Islet of Langerhans (tissue), 1 donor: ENCODE measurements around the gene EIF4G3.
A peak's percentile ranks its signal among the peaks of the same experiment; 100 is the strongest.
"Not testable (repeated sequence)": the region's sequence is repeated elsewhere in the genome, so short reads cannot be mapped to it uniquely, and the experiment has no call there.

Experiments used
- FAIRE-seq: peaks from one replicate; lab custom pipeline; 2011; peaks lifted over from hg19 to GRCh38; lab: Jason Lieb, UNC

The EIF4G3 gene

DNA sequence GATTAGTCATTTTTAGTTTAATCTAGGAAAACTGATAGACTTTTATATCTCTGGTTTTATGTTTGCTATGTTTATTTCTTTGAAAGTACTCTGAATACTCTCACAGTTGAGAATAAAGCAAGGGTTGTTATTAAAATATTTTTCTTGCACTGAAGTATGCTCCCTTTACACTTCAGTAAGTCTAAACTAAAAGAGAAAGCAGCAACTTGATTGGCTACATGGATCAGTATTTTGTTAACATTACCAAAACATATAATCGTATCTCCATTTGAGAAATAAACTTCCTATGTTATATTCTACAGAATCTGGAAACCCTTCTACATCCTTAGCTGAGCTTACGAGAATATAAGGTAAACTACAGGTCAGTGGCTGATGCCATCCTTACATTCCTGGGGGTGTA lies 240.1 kb downstream of the EIF4G3 start:
- FAIRE-seq, result no peak

DNA sequence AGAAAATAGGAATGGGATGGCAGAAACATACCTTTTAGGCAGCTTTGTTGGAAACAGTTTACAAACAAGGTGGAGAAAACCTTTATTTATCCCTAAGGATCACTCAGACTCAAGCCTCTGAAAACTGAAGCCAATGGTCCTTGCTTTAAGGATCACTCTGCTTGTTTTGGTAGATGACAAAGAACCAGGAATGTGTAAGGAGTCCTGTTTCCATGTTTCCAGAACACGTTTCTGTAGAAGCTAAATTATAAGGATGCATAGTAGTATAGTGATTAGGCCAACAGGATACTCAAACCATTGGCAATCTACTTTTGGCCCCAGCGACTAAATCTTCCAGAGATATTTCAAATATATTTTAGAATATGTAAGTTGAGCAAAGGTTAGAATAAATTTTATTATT lies 240.5 kb downstream of the EIF4G3 start:
- FAIRE-seq, result no peak

DNA sequence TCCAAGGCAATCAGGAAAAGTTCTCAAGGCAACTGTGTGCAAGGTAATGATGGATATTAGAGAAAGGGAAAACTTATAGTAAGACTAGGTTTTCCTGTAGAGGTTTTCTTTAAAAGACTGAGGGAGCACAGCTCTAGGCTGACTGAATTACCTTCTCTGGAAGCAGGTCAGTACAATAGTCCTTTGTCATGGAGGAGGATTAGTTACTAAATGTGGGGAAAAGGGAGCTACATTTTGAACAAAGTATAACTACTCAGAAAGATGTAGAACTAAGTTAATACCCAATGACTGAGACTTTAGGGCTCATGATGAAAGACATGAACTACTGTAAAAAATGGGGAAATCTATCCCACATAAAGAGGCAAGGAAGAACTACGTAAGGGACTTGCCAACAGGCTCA lies 241.0 kb downstream of the EIF4G3 start:
- FAIRE-seq, result no peak

DNA sequence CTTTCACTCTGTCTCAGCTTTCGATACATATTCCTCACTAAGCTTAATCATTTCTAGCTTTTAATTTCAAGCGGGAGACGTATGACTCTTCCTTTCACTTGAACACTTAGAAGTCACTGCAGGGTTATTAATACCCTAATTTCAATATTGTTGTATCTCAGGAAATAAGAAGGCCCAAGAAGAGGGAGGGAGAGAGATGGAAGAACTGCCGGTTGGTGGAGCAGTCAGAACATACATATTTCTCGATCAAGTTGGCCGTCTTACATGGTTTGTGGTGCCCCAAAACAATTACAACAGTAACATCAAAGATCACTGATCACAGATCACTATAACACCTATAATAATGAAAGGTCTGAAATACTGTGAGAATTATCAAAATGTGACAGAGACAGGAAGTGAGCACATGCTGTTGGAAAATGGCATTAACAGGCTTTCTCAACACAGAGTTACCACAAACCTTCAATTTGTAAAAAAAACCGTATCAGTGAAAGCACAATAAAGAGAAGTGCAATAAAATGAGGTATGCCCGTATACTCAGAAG lies 244.2 kb downstream of the EIF4G3 start:
- FAIRE-seq, result no peak

DNA sequence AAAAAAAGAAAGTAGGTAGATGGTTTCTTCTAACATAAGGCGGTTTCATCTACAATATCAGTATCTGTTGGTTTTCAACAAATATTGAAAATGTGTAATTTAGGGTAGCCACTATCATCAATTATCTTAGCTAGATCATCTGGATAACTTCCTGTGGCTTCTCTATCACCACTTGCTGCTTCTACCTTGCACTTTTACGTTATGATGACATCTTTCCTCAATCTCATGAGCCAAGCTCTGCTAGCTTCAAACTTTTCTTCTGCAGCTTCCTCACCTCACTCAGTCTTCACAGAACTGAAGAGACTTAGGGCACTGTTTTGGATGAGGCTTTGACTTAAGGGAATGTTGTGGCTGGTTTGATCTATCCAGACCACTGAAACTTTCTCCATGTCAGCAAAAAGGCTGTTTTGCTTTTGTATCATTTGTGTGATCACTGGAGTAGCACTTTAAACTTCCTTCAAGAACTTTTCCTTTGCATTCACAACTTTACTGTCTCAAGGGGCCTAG lies 244.7 kb downstream of the EIF4G3 start:
- FAIRE-seq, result no peak

DNA sequence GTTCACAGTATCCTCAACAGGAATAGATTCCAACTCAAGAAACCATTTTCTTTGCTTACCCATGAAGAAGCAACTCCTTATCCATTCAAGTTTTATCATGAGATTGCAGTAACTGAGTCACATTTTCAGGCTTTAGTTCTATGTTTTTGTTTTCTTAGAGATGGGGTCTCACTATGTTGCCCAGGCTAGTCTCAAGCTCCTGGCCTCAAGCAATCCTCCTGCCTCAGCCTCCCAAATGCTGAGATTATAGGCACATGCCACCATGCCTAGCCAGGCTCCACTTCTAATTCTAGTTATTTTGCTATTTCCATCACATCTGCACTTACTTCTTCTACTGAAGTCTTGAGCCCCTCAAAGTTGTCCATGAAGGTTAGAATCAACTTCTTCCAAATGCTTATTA lies 246.3 kb downstream of the EIF4G3 start:
- no peak for FAIRE-seq

DNA sequence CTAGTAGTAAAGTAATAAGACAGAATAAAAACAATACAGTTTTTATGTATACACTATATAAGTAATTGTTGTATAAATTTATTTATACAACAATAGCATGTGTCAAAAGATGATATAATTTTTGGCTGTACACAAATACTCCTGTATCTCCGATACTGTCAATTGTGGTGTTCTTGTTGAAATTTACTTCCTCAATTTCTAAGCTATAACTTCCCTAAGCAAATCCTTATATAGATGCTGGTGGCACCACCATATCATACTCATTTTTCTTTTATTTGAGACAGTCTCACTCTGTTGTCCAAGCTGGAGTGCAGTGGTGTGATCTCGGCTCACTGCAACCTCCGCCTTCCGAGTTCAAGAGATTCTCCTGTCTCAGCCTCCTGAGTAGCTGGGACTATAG lies 248.6 kb downstream of the EIF4G3 start:
- no peak for FAIRE-seq

DNA sequence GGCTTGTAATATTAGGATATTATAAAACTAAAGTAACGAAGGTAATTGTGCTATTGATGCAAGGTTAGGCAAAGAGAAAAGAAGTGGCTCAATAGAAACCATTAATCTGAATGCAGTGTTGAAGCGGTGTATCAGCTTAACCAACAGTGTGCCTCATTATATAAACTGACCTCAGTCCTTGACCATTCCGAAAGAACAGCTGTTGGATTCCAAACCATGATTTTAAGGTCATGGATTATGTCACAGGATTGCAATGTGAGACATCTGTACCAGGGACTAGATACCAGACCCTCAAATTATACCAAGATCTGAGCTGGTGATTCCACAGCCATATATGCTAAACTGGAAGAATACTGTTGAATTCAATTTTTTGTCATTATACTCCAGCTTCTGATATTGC lies 255.4 kb downstream of the EIF4G3 start:
- FAIRE-seq, result no peak

DNA sequence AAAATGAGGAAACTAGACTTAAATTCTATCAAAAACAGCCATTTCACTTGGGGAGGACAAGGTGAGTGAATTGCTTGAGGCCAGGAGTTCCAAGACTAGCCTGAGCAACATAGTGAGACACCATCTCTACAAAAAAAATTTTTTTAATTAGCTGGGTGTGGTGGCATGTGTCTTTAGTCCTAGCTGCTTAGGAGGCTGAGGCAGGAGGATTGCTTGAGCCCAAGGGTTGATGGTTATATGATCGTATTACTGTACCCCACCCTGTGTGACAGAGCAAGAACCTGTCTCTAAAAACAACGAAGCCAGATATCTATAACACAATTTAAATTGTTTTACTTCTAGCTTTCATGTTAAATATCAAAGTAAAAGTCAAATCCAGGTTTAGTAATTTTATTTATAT lies 263.5 kb downstream of the EIF4G3 start:
- no peak for FAIRE-seq

DNA sequence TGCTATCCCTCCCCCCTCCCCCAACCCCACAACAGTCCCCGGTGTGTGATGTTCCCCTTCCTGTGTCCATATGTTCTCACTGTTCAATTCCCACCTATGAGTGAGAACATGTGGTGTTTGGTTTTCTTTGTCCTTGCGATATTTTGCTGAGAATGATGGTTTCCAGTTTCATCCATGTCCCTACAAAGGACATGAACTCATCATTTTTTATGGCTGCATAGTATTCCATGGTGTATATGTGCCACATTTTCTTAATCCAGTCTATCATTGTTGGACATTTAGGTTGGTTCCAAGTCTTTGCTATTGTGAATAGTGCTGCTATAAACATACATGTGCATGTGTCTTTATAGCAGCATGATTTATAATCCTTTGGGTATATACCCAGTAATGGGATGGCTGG lies 269.2 kb downstream of the EIF4G3 start:
- not testable (repeated sequence) for FAIRE-seq

DNA sequence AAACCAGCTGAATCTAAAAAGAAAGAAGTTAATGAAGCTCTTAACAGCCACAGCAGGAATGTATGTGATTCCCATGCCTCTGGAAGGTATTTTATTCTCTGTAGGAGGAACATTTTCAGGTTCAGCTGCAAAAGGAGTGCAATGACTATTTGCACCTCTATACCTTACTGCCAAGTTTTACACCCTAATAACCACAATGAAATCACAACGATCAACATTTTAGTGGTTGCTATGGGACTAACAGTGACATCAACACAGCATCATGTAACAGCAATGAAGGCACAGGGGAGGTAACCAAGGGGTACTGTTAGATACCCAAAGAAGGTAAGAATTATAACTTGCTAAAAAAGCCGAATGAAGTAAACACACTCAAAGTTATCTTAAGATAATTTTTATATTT lies 273.3 kb downstream of the EIF4G3 start:
- FAIRE-seq, result no peak

DNA sequence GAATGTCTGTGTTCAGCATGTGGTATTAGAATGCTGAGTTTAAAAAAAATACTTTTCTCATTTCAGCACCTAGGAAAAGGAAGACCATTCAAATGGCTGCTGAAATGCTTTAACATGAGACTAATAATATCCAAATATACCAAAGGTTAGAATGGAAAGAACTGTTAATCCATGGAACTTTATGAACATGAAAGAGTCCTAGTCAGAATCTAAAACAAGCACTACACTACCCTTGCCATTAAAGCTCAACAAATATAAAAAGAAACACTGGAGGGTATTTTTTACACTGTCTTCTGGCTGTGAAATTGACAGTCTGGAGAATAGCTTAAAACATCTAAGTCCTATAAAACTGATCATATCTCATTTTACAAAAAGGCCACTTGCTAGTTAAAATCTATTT lies 276.6 kb downstream of the EIF4G3 start:
- no peak for FAIRE-seq

DNA sequence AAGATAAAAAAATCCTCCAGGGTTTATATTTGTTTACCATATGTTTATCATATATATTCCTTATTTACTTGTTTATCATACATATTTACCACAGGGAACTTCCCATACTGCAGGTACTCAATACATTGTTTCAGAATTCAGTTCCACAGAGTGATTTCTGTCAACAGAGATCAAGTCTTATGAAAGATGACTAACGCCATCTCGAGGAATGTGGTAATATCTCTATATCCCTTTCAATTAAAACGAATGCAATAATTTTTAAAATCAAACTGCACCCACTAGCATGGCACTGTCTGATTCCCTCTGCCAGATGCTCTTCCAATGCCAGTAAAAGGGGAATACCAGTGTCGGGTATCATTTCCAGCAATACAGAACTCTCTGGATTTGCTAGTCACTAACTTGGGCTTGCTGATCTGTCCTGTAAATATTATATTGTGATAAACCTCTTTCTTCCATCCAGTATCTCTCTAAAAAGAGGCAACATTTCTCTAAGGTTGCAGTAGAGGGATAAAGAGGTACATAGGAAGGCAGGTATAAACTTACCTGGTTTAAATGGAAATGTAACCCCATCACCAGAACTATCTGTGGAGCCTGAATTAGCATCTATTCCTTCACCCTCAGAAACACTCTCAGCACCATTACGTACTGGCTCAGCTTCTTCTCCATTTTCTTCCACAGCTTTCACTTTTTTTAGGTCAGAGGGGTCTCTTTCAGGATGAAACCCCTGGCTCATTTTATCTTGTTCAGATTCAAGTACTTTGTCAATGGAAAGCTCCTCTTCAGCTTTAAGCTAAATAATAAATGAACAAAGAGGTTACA lies 277.3 kb downstream of the EIF4G3 start:
- no peak for FAIRE-seq

DNA sequence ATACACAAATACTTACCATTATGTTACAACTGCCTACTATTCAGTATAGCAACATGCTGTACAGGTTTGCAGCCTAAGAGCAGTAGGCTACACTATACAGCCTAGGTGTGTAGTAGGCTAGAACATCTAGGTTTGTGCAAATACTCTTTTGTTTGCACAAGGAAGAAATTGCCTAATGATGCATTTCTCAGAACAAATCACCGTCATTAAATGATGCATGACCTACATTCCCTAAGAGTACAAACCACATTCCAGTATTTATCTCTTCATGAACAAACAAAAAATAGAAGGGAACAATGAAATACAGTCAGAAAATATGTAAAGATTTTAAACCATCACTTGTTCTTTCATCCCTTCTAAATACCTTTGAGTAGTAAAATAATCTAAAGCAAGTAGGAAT lies 279.9 kb downstream of the EIF4G3 start:
- peak; percentile 99 for FAIRE-seq

DNA sequence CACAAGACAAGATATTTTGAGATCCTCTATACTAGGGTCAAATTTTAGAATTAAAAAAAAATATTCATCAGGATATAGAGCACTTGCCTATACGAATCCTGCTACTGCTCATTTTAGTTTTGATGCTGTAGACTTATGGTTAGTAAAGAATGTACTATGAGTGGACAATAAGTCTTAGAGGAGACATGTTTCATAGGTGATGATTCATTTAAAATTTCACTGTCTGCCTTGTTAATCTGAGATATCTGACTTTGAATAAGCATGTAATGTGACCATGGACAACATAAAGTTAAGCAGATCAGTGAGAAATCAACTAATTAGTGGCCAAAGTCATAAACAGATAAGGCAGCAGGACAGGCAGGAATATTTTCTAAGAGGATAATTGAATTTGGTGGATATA lies 282.8 kb downstream of the EIF4G3 start:
- FAIRE-seq, result no peak

DNA sequence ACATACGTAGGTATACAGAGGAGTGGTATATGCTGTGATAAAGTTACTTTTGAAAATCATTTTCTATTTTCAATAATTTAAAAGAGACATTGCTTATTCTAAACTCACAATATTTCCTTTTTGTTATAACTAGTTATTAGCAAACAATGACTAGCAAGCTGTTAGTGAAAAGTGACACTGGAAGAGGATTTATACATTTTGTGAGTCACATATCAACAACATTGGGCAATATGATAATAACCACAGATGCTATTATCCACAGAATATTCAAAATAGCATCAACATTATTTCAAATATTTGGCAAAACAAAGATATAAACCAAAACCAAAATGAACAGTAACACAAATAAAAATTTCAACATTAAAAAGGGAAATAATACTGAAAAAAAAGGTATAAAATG lies 285.6 kb downstream of the EIF4G3 start:
- no peak for FAIRE-seq

DNA sequence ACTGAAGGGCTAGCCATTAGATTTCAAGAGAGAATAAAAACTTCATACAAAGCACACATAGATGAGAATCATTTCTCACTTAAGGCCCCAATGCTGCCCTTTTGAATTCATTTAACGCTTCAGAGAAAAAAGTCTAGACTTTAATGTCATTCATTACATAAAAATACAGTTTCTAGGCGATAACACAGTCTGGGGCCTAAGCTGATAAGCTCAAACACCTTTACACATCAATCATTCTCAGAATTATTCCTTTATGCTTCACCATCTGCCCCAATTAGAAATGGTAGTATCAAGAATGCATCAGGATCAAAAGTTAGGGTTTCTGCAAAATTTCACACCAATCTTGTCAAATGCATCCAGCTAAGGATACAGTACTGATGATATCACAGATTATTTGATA lies 289.5 kb downstream of the EIF4G3 start:
- FAIRE-seq, result no peak

DNA sequence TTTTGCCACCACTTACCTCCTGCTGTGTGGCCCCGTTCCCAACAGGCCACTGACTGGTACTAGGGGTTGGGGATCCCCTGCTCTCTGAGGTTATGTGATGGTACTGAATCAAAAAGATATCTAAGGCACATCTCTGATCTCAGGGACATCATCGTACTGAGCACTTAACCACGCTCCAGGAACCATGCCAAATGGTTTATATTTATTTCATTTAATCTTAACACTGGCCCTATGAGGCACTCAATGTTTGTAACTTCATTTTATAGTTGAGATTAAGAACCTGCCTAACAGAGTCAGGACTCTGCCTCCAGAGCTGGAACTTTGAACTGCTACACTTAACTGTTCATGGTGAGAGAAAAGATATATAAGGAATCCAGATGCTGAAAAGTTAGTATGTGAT lies 291.6 kb downstream of the EIF4G3 start:
- FAIRE-seq, result no peak

DNA sequence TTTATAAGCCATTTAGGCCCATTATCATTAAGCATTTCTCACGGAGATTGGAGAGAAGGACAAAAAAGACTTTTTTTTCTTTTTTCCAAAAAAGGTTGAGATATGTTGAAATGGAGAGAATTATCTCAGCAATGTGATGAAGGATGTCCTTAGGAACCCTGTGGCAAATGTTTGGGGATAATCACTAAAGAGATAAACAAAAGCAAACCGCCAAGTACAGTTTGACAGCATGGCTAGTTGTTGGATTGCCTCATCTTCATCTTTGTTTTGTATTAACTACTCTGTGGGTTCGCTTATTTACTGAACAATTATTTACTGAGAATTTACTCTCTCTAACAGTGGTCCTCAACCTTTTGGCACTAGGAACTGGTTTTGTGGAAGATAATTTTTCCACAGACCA lies 292.2 kb downstream of the EIF4G3 start:
- FAIRE-seq, result no peak

DNA sequence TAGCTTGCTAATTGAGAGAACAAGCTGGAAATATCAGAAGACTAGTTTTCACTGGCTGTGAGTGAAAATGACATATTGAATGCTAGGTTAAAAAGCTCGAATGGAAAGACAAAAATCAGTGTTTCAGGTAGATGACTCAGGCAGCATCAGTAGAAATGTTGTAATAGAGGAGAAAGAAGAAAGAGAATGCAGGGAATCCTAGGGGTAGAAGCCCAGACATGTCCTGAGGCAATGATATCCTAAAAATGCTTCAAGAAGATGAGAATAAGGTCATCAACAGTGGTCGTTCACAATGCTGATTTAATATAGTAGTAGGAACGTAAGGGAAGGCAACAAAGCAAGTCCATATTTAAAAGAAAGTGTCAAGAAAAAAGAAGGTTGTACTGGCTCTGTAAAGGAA lies 292.9 kb downstream of the EIF4G3 start:
- FAIRE-seq, result no peak

DNA sequence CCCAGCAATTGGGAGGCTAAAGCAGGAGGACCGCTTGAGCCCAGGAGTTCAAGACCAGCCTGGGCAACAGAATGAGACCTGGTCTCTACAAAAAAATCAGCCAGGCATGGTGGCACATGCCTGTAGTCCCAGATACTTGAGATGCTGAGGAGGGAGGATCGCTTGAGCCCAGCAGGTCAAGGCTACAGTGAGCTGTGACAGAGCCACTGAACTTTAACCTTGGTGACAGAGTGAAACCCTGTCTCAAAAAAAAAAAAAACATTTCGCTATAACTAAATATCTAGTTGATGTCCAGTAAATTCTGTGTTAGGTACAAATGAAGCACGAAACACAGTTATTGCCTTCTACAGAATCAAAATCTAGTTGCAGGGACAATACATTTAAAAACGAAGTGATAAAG lies 293.9 kb downstream of the EIF4G3 start:
- FAIRE-seq, result no peak

DNA sequence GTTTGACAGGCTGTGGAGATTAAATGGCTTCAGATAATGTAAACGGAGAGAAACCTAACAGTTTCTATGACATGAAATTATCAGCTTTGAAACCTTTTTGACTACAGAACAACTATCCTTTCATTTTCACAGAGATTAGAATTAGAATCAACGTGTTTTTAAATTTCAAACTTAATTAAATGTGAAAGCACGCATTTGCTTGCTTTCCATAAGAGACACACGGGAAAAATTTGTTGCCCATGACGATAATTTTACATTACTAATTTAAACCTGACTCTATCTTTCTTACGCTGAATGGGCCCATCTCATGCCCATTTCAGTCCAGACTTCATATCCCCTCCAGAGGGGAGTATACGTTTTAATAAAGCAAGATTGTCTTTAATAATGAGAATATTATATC lies 297.9 kb downstream of the EIF4G3 start:
- no peak for FAIRE-seq

DNA sequence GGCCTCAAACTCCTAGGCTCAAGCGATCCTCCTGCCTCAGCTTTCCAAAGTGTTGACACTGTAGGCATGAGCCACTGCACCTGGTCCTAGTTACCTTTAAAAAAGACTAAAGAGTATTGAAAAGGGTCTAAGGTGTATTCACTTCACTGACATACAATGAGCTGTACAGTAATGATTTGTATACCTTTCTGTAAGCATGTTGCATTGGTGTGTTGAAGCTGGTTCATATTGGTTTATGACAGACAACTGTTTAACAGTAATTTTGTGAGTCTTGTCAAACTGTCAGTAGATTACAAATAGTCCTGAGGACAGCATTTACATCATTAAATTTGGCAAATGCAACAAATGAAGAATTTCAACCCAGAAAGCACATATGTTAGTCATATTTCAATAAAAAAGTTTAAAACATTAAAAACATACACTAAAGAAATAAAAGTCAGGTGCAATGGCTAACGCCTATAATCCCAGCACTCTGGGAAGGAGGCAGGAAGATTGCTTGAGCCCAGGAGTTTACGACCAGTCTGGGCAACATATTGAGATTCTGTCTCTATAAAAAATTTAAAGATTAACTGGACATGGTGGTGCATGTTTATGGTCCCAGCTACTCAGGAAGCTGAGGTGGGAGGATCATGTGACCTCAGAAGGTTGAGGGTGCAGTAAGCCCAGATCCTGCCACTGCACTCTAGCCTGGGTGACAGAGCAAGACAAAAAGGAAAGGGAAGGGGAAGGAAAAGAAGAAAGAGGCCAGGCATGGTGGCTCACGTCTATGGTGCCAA lies 301.3 kb downstream of the EIF4G3 start:
- FAIRE-seq, result no peak
